GM19099 (cell line): ENCODE measurements around the gene CEP135.
A peak's percentile ranks its signal among the peaks of the same experiment; 100 is the strongest.

Source experiments
- POLR2A ChIP-seq: IDR thresholded peaks from 3 replicates; pipeline ENCODE4 v1.6.1; 2011; ENCODE audit warnings: low read depth; ENCODE audit not compliant: insufficient read length; ENCODE audit errors: extremely low read depth

Gene CEP135

GRCh38 chr4:55931833-55932232, 16.9 kb upstream of the CEP135 start:
- no peak for TF ChIP-seq POLR2A

- TF ChIP-seq POLR2A, result no peak
These were observed 16.2 kb upstream of the CEP135 start for GRCh38 chr4:55932511-55932910.

- TF ChIP-seq POLR2A, result no peak
These were observed 15.1 kb upstream of the CEP135 start for GRCh38 chr4:55933611-55934010.

GRCh38 chr4:55938481-55938880, 10.3 kb upstream of the CEP135 start:
- no peak for TF ChIP-seq POLR2A

GRCh38 chr4:55939421-55939820, 9.3 kb upstream of the CEP135 start:
- no peak for TF ChIP-seq POLR2A

GRCh38 chr4:55941881-55942396, 6.8 kb upstream of the CEP135 start:
- TF ChIP-seq POLR2A, result no peak

- TF ChIP-seq POLR2A, result peak; percentile 37
These were observed 1.4 kb upstream of the CEP135 start for GRCh38 chr4:55947254-55947882.

- no peak for TF ChIP-seq POLR2A
These were observed 626 bp upstream of the CEP135 start for GRCh38 chr4:55947912-55948725.

GRCh38 chr4:55949482-55949802, 697 bp downstream of the CEP135 start:
- TF ChIP-seq POLR2A, result no peak

- no peak for TF ChIP-seq POLR2A
These were observed 2.6 kb downstream of the CEP135 start for GRCh38 chr4:55951191-55951922.

- TF ChIP-seq POLR2A, result no peak
These were observed 7.0 kb downstream of the CEP135 start for GRCh38 chr4:55955710-55956109.

GRCh38 chr4:55959655-55960054, 10.9 kb downstream of the CEP135 start:
- TF ChIP-seq POLR2A, result no peak

GRCh38 chr4:55964046-55964445, 15.3 kb downstream of the CEP135 start:
- TF ChIP-seq POLR2A, result no peak

GRCh38 chr4:55965585-55965984, 16.8 kb downstream of the CEP135 start:
- no peak for TF ChIP-seq POLR2A

- no peak for TF ChIP-seq POLR2A
These were observed 18.6 kb downstream of the CEP135 start for GRCh38 chr4:55967376-55967775.

- TF ChIP-seq POLR2A, result no peak
These were observed 24.9 kb downstream of the CEP135 start for GRCh38 chr4:55973650-55974049.
